NCI-H1092 (cell line): Measurements from ENCODE around the gene BSND.

Experiments
- DNase-seq: peaks from one replicate; lab custom pipeline; 2025; lab: John Stamatoyannopoulos, UW

BSND gene

GRCh38 chr1:54994355-54994990, 4.3 kb upstream of the BSND start:
- DNase-seq, result no peak

DNA sequence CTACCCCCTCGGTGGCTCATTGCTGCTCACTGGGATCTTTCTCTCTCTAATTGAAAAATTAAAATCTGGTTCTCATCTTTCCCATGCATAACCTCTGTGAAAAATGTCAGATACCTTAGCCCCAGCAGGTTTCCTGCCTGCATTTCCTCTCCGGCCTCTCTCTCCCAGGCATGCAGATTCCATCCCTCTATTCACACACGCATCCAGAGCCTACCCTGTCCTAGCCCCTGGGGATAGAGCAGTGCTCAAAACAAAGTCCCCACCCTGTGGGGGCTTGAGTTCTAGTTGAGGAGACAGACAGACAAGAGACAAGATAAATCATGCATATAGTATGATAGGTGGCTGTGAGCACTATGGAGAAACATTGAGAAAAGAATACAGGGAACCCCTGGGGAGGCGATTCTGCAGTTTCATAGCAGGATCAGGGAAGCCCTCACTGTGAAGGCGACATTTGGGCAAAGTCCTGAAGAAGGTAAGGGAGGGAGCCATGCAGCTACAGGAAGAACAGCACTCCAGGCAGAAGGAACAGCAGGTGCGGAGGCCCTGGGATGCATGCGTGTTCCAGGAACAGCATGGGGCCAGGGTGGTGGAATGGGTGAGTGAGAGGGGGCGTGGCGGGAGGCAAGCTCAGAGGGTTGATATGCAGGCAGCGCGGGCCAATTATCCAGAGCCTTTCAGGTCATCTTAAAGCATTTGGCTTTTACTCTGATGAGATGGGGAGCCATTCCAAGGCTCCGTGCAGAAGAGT, 3.5 kb upstream of the BSND start:
- no peak for DNase-seq

GRCh38 chr1:54995835-54996234, 2.9 kb upstream of the BSND start:
- DNase-seq, result no peak

GRCh38 chr1:54996359-54996868, 2.3 kb upstream of the BSND start:
- DNase-seq, result peak; percentile 54

DNA sequence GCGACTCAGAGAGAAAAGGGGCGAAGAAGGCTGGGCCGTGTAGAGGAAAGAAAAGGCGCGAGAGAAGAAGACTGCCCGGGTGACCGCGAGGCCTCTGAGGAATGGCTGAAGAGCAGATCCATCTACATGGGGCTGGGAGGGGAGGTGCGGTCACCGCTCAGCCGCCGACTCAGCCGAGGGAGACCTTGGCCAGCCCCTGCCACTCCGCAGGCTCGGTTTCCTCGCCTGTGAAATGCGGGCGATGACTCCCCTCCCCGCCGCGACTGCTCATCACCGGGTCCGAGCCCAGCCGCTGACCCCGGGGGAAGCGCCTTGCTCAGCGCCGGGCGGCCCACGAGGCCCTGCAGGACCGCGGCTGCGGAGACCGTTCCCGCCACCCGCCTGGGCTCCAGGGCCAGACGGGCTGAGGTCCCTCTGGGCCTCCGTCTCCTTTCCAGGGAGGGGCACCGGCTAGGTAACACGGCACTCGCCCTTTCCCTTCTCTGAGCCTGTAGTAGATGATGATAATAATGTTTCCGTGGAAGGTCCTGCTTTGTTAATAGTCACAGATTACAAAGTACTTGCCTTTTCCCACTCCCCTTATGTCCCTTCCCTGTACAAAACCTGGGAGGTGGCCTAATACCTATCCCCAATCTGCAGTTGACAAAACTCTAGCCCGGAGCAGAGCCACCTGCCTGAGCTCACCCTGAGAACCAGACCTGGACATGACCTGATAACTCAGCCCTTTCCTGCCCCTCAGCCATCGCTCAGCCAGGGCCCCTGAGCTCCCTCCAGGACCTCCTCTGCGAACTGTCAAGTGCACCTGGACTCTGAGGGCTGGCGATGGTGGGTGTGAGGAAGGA, 1.6 kb upstream of the BSND start:
- DNase-seq, result no peak

GRCh38 chr1:54997711-54997986, 1.1 kb upstream of the BSND start:
- DNase-seq, result no peak

GRCh38 chr1:54998100-54998499, 633 bp upstream of the BSND start:
- no peak for DNase-seq

- no peak for DNase-seq
These were observed 1.7 kb downstream of the BSND start for GRCh38 chr1:55000110-55001085.

DNA sequence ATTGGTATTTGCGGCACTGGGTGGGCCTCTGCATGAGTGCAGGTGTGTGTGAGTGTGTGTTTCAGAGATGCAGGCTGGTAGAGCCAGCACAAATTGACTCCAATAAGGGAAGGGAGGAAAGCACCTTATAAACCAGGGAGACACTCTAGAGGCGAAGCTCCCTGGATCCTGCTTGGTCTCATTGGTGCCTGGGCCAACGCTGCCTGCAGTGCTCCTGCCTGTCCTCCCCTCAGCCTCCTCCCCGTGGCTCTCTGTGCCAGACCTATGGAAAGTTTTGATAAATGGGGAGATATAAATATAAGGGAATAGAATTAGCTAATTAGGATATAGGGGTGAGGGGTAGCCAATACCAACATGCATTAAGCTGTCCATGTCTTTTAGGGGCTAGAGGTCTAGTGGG, 2.6 kb downstream of the BSND start:
- DNase-seq, result no peak

DNA sequence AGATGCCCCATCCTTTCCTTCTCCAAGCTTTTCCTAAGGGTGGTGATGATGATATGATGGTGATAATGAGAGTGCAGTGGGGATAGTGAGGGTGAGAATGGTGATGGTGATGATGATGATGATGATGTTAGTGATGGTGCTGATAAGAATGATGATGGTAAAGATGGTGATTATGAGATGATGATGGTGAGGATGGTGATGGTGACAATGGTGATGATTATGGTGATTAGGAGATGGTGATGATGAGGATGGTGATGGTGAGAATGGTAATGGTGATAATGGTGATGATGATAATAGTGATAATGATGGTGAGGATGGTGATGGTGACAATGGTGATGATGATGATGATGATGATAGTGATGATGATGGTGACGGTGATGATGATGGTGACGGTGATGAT, 4.0 kb downstream of the BSND start:
- DNase-seq, result no peak

- DNase-seq, result no peak
These were observed 6.8 kb downstream of the BSND start for GRCh38 chr1:55005351-55006140.

GRCh38 chr1:55006931-55007330, 8.2 kb downstream of the BSND start:
- DNase-seq, result no peak

DNA sequence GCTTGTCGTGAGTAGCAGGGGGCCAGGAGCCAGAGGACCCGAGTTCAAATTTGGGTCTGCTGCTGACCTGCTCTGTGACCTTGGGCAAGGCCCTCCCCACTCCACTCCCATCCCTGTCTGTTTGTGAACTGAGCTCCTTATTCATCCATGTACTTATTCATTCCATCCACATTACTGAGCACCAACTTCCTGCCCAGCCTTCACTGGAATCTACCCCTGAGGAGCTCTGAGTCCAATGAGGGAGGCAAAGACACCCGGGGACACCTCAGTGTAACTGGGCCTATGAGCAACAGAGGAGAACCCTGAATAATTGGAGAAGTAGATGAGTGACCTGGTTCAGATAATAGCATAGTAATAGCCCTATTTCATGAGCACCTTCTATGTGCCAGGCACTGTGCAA, 8.9 kb downstream of the BSND start:
- no peak for DNase-seq

DNA sequence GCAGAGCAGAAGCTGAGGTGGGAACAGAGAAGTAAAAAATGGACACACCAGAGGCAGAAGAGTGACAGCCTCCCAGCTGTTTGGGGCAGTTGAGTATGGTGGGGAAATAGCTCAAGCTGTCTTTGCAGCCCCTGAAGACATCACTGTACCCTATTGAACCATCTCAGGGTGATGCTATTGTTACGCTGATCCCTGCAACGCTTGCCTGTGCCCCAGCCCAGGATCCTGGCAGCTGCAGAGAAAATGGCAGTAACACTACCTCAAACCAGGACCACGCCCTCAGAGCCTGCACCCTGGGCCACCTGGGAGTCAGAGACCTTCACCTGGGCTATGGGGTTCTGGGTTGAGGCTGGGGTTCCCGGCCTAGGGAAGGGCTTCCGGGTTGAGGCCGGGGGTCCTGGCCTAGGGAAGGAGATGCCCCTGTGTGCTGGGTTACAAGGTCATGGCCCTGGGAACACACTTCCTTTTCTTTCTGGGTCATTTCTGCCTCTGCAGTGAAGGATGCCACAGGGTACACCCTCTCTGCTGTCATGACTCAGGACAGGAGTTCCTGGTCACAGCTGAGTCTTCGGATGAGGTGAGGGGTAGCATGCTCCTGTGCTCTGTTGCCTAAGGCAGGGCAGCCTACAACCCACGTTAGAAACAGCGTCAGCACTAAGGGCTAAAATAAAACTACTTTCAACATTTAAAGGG, 11.6 kb downstream of the BSND start:
- no peak for DNase-seq

GRCh38 chr1:55010887-55011217, 12.1 kb downstream of the BSND start:
- DNase-seq, result no peak

DNA sequence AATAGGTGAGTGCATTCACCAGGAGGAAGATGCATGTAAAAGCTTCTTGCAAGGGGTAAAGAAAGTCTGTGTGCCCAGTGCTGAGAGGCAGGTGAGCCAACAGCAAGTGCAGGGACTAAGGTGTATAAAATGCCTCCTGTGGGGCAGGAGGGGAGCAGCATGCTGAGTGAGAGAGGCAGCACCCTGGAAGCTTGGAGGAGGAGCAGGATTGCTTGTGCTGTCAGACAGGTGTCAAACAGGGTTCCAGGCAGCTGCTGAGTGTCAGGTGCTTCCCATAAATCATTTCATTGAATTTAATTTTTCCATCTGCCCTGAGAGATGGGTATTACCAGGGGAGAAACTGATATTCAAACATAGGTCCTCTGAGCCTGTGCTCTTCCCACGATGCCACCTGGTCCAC, 13.9 kb downstream of the BSND start:
- no peak for DNase-seq

DNA sequence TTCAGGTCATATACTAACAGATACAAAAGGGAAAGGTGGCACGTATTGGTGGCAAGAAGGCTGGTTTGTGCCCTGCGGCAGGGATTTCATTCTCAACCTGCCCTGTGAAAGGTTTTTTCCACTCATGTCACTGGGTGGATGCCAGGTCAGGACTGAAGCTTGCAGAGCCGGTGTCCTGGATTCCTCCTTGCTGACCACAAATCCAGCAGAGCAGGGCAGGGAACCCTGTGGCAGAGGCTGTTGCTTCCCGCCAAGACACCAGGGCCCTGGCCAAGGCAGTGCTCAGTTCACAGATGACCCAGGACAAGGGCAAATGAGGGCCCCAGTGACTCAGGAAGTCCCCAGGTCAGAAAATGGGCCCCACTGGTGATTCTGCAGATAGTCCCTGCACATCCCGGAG, 16.4 kb downstream of the BSND start:
- no peak for DNase-seq

GRCh38 chr1:55015731-55016620, 17.2 kb downstream of the BSND start:
- no peak for DNase-seq

DNA sequence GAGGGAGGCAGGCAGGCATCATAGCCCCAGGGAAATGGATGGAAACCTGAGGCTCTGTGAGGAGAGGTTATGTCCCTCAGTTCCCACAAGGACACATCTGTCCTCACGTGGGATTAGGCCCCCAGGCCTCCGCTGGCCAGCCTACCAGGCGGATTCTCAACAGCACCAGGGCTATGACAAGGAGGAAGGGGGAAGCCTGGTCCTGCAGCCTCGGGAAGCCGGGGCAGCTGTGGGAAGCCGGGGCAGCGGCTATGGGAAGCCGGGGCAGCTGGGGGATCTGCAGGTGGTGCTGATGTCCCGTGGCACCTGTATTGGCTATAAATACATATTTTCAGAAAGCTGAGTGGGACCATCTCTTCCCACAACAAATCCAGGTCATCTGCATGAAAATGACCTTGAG, 19.7 kb downstream of the BSND start:
- DNase-seq, result no peak
